Endothelial cell of umbilical vein (primary cell): Measurements from ENCODE around the gene MVB12B. TPM values are rescaled to one million over a fixed set of nuclear protein-coding genes. Genes with fewer than 3 reads are reported as not detected.

ENCODE experiments used
- BruUV-seq: library from RNA; stranded (reverse); fragments of 400-500 nt; replicated peaks from 2 replicates; lab custom pipeline; 2021; lab: Mats Ljungman, UMichigan
- CTCF ChIA-PET: fragments of 300-600, 350-600 bp; sonication (Branson Sonifier 250); formaldehyde crosslinking; loops from one replicate; lab custom pipeline; 2021; ENCODE audit warnings: antibody characterized with exemption, inconsistent platforms; lab: Charles Lee
- POLR2A ChIA-PET: fragments of 300-600, 350-600 bp; sonication (Branson Sonifier 250); formaldehyde crosslinking; loops from one replicate; lab custom pipeline; 2021; ENCODE audit warnings: antibody characterized with exemption, inconsistent platforms; lab: Charles Lee
- DNase-seq: peaks from one replicate; pipeline ENCODE4 v3.0.0-alpha.2; 2011; ENCODE audit warnings: low read depth, low spot score
- FAIRE-seq: peaks from 2 replicates; lab custom pipeline; 2011; peaks lifted over from hg19 to GRCh38; lab: Jason Lieb, UNC
- H2AFZ ChIP-seq: 2 replicates; pipeline ENCODE4 v1.6.0; 2012; ENCODE audit warnings: low read depth, low read length, control low read depth, inconsistent platforms
- H3K27ac ChIP-seq: 2 replicates; pipeline ENCODE4 v1.5.1; 2011; ENCODE audit warnings: low read depth, mild to moderate bottlenecking, control low read depth, low read length, moderate library complexity; ENCODE audit not compliant: insufficient read depth
- H3K27me3 ChIP-seq, 2 experiments: 2 replicates each; pipeline versions ENCODE4 v1.6.0 to v1.6.1; 2011; ENCODE audit warnings: low read length in 2 of 2, mixed read lengths in 1 of 2; ENCODE audit not compliant: control insufficient read depth in 2 of 2, insufficient read depth in 2 of 2
- H3K36me3 ChIP-seq, 2 experiments: 2 replicates in 1 of 2; 3 replicates in 1 of 2; pipeline ENCODE4 v1.5.1; 2011; ENCODE audit warnings: low read length in 2 of 2, mild to moderate bottlenecking in 1 of 2, moderate library complexity in 1 of 2; ENCODE audit not compliant: control insufficient read depth in 2 of 2, insufficient read depth in 2 of 2; ENCODE audit errors: extremely low read depth in 1 of 2
- H3K4me1 ChIP-seq: 3 replicates; pipeline ENCODE4 v1.5.1; 2011; ENCODE audit warnings: mild to moderate bottlenecking, low read length; ENCODE audit not compliant: control insufficient read depth, insufficient read depth; ENCODE audit errors: extremely low read depth
- H3K4me2 ChIP-seq: 2 replicates; pipeline ENCODE4 v1.6.1; 2011; ENCODE audit warnings: low read length, control low read depth, mixed read lengths; ENCODE audit not compliant: insufficient read depth
- H3K4me3 ChIP-seq, 3 experiments: fragments of 200-600 bp in 1 of 3; sonication (generic), shearing (Covaris generic) in 1 of 3; replicated peaks in 1 of 3; 2 replicates each; pipeline ENCODE4 v1.5.1; 2011 to 2016; ENCODE audit warnings: control low read depth in 3 of 3, low read length in 3 of 3, mild to moderate bottlenecking in 2 of 3, inconsistent platforms in 1 of 3, low read depth in 1 of 3, moderate library complexity in 1 of 3; ENCODE audit not compliant: insufficient read depth in 1 of 3
- H3K79me2 ChIP-seq: 2 replicates; pipeline ENCODE4 v1.6.0; 2012; ENCODE audit warnings: low read length, inconsistent platforms; ENCODE audit not compliant: control insufficient read depth, insufficient read depth
- H3K9ac ChIP-seq: replicated peaks from 2 replicates; pipeline ENCODE3; 2011; ENCODE audit warnings: low read length, control low read depth; ENCODE audit not compliant: insufficient read depth; ENCODE audit errors: extremely low read depth
- H3K9me1 ChIP-seq: replicated peaks from 3 replicates; pipeline ENCODE4 v1.6.0; 2011; ENCODE audit warnings: mild to moderate bottlenecking, low read length; ENCODE audit not compliant: control insufficient read depth, insufficient read depth; ENCODE audit errors: extremely low read depth
- H3K9me3 ChIP-seq: replicated peaks from 2 replicates; pipeline ENCODE4 v1.5.1; 2012; ENCODE audit warnings: low read length, inconsistent platforms; ENCODE audit not compliant: control insufficient read depth, insufficient read depth
- H4K20me1 ChIP-seq: replicated peaks from 2 replicates; pipeline ENCODE3; 2011; ENCODE audit warnings: mild to moderate bottlenecking, low read length; ENCODE audit not compliant: control insufficient read depth, insufficient read depth; ENCODE audit errors: extremely low read depth
- EZH2 ChIP-seq: IDR thresholded peaks from 2 replicates; pipeline ENCODE4 v1.6.1; 2012; ENCODE audit warnings: borderline replicate concordance, low read depth, mild to moderate bottlenecking, moderate library complexity, low read length, inconsistent platforms; ENCODE audit not compliant: severe bottlenecking
- FOS ChIP-seq: IDR thresholded peaks from 2 replicates; pipeline ENCODE4 v1.6.1; 2011; ENCODE audit warnings: mild to moderate bottlenecking, low read length, moderate library complexity, borderline replicate concordance; ENCODE audit not compliant: insufficient read depth
- GATA2 ChIP-seq: IDR thresholded peaks from 2 replicates; pipeline ENCODE4 v1.7.0; 2011; ENCODE audit warnings: low read depth, mild to moderate bottlenecking, moderate library complexity, mixed read lengths, low read length; ENCODE audit not compliant: insufficient read length, insufficient read depth
- JUN ChIP-seq: IDR thresholded peaks from 2 replicates; pipeline ENCODE4 v1.6.1; 2011; ENCODE audit warnings: borderline replicate concordance, low read depth; ENCODE audit not compliant: insufficient read length, insufficient read depth
- MYC ChIP-seq: IDR thresholded peaks from one replicate; pipeline ENCODE4 v1.6.1; 2011; ENCODE audit warnings: mild to moderate bottlenecking, low read depth, low read length
- POLR2A ChIP-seq: IDR thresholded peaks from 2 replicates; pipeline ENCODE4 v1.6.1; 2012; ENCODE audit warnings: low read depth, mild to moderate bottlenecking, control low read depth, low read length
- POLR2AphosphoS5 ChIP-seq: IDR thresholded peaks from 2 replicates; pipeline ENCODE4 v1.6.1; 2012; ENCODE audit warnings: low read depth, mild to moderate bottlenecking, control low read depth, low read length, moderate library complexity; ENCODE audit not compliant: insufficient read depth
- dilution Hi-C: fragments of 300-500 bp; cut with MboI; formaldehyde crosslinking; loops from one replicate; pipeline ENCODE4 v1.15.0; 2019; ENCODE audit warnings: low sequenced_read_pairs; ENCODE audit not compliant: extremely low pct_ligation_motif_present
- intact Hi-C: fragments of 100-400 bp; cut with micrococcal nuclease; formaldehyde crosslinking; loops from one replicate; pipeline ENCODE4 v1.10.0; 2022
- polyA plus RNA-seq, 4 experiments: library from polyadenylated mRNA; depleted of rRNA in 3 of 4; stranded (reverse) in 3 of 4; unstranded in 1 of 4; fragments of >200 nt; gene quantifications; 2 replicates each; pipeline versions ENCODE4 v1.2.1 to v1.2.3, GENCODE V29; 2011 to 2012; ENCODE audit warnings: missing spikeins in 1 of 4
- total RNA-seq: library from RNA; stranded (reverse); gene quantifications from 2 replicates; pipeline ENCODE4 v1.2.3, GENCODE V29; 2021
- TF ChIP-seq, protein P1 (sequence below): IDR thresholded peaks from 2 replicates; pipeline ENCODE4 v1.6.1; 2011; ENCODE audit not compliant: insufficient read depth, insufficient read length
- TF ChIP-seq, protein P2 (sequence below), 2 donors: IDR thresholded peaks; 1 replicate in 1 of 2; 2 replicates in 1 of 2; pipeline ENCODE4 v1.5.1; 2011; ENCODE audit warnings: low read length in 2 of 2, mild to moderate bottlenecking in 2 of 2, moderate library complexity in 2 of 2, control low read depth in 1 of 2, inconsistent platforms in 1 of 2, low read depth in 1 of 2; ENCODE audit not compliant: insufficient read depth in 1 of 2; ENCODE audit errors: extremely low read depth in 1 of 2

MVB12B gene
- total and polyA plus RNA-seq, 2 donors (not counting 3 experiments of a cell fraction or from before 2014, with no cell fraction given): 6.6 to 17.3 TPM

GRCh38 chr9:126423916-126424185, 97.2 kb downstream of the MVB12B start:
- intact Hi-C loops (no loop called here), dilution Hi-C loops (no loop called here)
- no peak for DNase-seq
- Histone ChIP-seq H4K20me1 (no peaks in the 10 kb centered on the region), H3K4me2 (no peak overlapping the region), H3K4me1 (no peaks in the 10 kb centered on the region), H3K9me3 (no peaks in the 10 kb centered on the region), H3K9me1 (no peaks in the 10 kb centered on the region), H3K27me3 (no peaks in the 10 kb centered on the region), H3K36me3 (peaks cover 0 to 6% of the 10 kb centered on the region in 2 experiments), H2AFZ (no peak overlapping the region), H3K4me3 (no peak overlapping the region), H3K27ac (no peak overlapping the region), H3K79me2 (no peaks in the 10 kb centered on the region), H3K9ac (no peak overlapping the region)
- TF ChIP-seq JUN: no peak
- TF ChIP-seq FOS: no peak
- TF ChIP-seq MYC: no peak
- no peak for FAIRE-seq
- no TSS peak for BruUV-seq
- POLR2A ChIA-PET: no interaction called here
- CTCF ChIA-PET: no interaction called here

GRCh38 chr9:126424511-126424910, 97.9 kb downstream of the MVB12B start:
- Histone ChIP-seq H2AFZ (no peak overlapping the region), H3K36me3 (peaks cover 0 to 6% of the 10 kb centered on the region in 2 experiments), H3K9ac (no peak overlapping the region), H4K20me1 (no peaks in the 10 kb centered on the region), H3K4me3 (no peak overlapping the region), H3K27me3 (no peaks in the 10 kb centered on the region), H3K9me3 (no peaks in the 10 kb centered on the region), H3K79me2 (no peaks in the 10 kb centered on the region), H3K9me1 (no peaks in the 10 kb centered on the region), H3K4me2 (no peak overlapping the region), H3K27ac (no peak overlapping the region), H3K4me1 (no peaks in the 10 kb centered on the region)
- DNase-seq (no peak), FAIRE-seq (no peak)
- ChIA-PET CTCF (no interaction called here), POLR2A (no interaction called here)
- BruUV-seq: no TSS peak
- dilution Hi-C loops (no loop called here), intact Hi-C loops (no loop called here)
- TF ChIP-seq FOS (no peak), POLR2AphosphoS5 (no peak), MYC (no peak), POLR2A (no peak), JUN (no peak), EZH2 (no peak), GATA2 (no peak)
- TF ChIP-seq, protein P1, sequence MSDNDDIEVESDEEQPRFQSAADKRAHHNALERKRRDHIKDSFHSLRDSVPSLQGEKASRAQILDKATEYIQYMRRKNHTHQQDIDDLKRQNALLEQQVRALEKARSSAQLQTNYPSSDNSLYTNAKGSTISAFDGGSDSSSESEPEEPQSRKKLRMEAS: no peak
- TF ChIP-seq, protein P2, sequence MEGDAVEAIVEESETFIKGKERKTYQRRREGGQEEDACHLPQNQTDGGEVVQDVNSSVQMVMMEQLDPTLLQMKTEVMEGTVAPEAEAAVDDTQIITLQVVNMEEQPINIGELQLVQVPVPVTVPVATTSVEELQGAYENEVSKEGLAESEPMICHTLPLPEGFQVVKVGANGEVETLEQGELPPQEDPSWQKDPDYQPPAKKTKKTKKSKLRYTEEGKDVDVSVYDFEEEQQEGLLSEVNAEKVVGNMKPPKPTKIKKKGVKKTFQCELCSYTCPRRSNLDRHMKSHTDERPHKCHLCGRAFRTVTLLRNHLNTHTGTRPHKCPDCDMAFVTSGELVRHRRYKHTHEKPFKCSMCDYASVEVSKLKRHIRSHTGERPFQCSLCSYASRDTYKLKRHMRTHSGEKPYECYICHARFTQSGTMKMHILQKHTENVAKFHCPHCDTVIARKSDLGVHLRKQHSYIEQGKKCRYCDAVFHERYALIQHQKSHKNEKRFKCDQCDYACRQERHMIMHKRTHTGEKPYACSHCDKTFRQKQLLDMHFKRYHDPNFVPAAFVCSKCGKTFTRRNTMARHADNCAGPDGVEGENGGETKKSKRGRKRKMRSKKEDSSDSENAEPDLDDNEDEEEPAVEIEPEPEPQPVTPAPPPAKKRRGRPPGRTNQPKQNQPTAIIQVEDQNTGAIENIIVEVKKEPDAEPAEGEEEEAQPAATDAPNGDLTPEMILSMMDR (IDR thresholded peaks at IDR 0.05; ENCODE audit: extremely low read depth in 1 of 2, insufficient read depth in 1 of 2, low read depth in 1 of 2, low read length in 2 of 2): no peak
